HepG2 (cell line): ENCODE data around the gene SLCO4A1. TPM values are rescaled to one million over a fixed set of nuclear protein-coding genes. Genes with fewer than 3 reads are reported as not detected.
A peak's percentile ranks its signal among the peaks of the same experiment; 100 is the strongest.

Experiments
- DRAP1 ChIP-seq: IDR thresholded peaks from 2 replicates; pipeline ENCODE4 v1.6.1; 2016; ENCODE audit warnings: missing genetic modification reagents, missing compliant biosample characterization
- JUND ChIP-seq: sonication (generic); formaldehyde crosslinking; IDR thresholded peaks from 2 replicates; pipeline ENCODE4 v1.8.0; 2022; ENCODE audit warnings: mild to moderate bottlenecking, missing genetic modification reagents
- KIAA2018 ChIP-seq: sonication (generic); formaldehyde crosslinking; IDR thresholded peaks from 2 replicates; pipeline ENCODE4 v1.5.0; 2020; ENCODE audit warnings: mild to moderate bottlenecking, missing genetic modification reagents, borderline replicate concordance
- KLF15 ChIP-seq: sonication (generic); formaldehyde crosslinking; IDR thresholded peaks from 2 replicates; pipeline ENCODE4 v1.8.1; 2023; ENCODE audit warnings: borderline replicate concordance, mild to moderate bottlenecking, inconsistent platforms, missing genetic modification reagents, mixed read lengths
- MAFF ChIP-seq: IDR thresholded peaks from 2 replicates; pipeline ENCODE4 v1.6.1; 2011; ENCODE audit warnings: low read depth, low read length, improper control_type of control experiment
- MEIS1 ChIP-seq: sonication (generic); formaldehyde crosslinking; IDR thresholded peaks from 2 replicates; pipeline ENCODE4 v1.9.0; 2021; ENCODE audit warnings: mild to moderate bottlenecking, missing genetic modification reagents, moderate library complexity, borderline replicate concordance
- MTERF4 ChIP-seq: sonication (generic); formaldehyde crosslinking; IDR thresholded peaks from 2 replicates; pipeline ENCODE4 v1.8.0; 2023; ENCODE audit warnings: mild to moderate bottlenecking, missing genetic modification reagents
- MXD3 ChIP-seq: IDR thresholded peaks from 2 replicates; pipeline ENCODE4 v1.6.1; 2016; ENCODE audit warnings: mild to moderate bottlenecking, missing biosample characterization, missing genetic modification reagents
- RCOR2 ChIP-seq: IDR thresholded peaks from 2 replicates; pipeline ENCODE4 v1.6.1; 2016; ENCODE audit warnings: missing biosample characterization, missing genetic modification reagents
- ZNF256 ChIP-seq: sonication (generic); formaldehyde crosslinking; conservative IDR thresholded peaks from 2 replicates; pipeline ENCODE4 v1.4.0; 2020; ENCODE audit warnings: missing genetic modification reagents
- ZNF703 ChIP-seq: sonication (generic); formaldehyde crosslinking; IDR thresholded peaks from 2 replicates; pipeline ENCODE4 v1.5.1; 2020; ENCODE audit warnings: missing genetic modification reagents, mild to moderate bottlenecking, moderate library complexity, borderline replicate concordance
- ZNF766 ChIP-seq: sonication (generic); formaldehyde crosslinking; IDR thresholded peaks from 2 replicates; pipeline ENCODE4 v1.5.0; 2020; ENCODE audit warnings: missing genetic modification reagents, borderline replicate concordance
- ZNF841 ChIP-seq: sonication (generic); formaldehyde crosslinking; IDR thresholded peaks from 2 replicates; pipeline ENCODE4 v1.8.1; 2023; ENCODE audit warnings: missing genetic modification reagents, borderline replicate concordance
- polyA plus RNA-seq, 8 experiments: library from polyadenylated mRNA; depleted of rRNA in 3 of 8; stranded (reverse) in 7 of 8; unstranded in 1 of 8; fragments of >200 nt; fragmentation: Illumina TruSeq in 4 of 8; extraction: Trizol in 4 of 8; gene quantifications; 2 replicates each; pipeline versions ENCODE4 v1.2.1 to v1.2.3, GENCODE V29; 2011 to 2016; ENCODE audit warnings: low read depth in 4 of 8, missing spikeins in 1 of 8, mixed read lengths in 1 of 8; ENCODE audit not compliant: insufficient read depth in 1 of 8
- total RNA-seq, 5 experiments: library from RNA; depleted of rRNA; stranded (reverse); fragments of >200 nt; fragmentation: Illumina TruSeq; extraction: Trizol; gene quantifications; 2 replicates each; pipeline ENCODE4 v1.2.3, GENCODE V29; 2016; ENCODE audit warnings: low read depth in 1 of 5
- TF ChIP-seq, protein P1 (sequence below), 2 experiments: IDR thresholded peaks; 2 replicates each; pipeline ENCODE4 v1.6.1; 2011 to 2012; ENCODE audit warnings: low read length in 2 of 2, borderline replicate concordance in 1 of 2, low read depth in 1 of 2, mild to moderate bottlenecking in 1 of 2, moderate library complexity in 1 of 2

The SLCO4A1 gene
- total and polyA plus RNA-seq, 2 of the 13 experiments (the other 11 are each of a cell fraction or from before 2014, with no cell fraction given): 55.5 to 112 TPM

DNA sequence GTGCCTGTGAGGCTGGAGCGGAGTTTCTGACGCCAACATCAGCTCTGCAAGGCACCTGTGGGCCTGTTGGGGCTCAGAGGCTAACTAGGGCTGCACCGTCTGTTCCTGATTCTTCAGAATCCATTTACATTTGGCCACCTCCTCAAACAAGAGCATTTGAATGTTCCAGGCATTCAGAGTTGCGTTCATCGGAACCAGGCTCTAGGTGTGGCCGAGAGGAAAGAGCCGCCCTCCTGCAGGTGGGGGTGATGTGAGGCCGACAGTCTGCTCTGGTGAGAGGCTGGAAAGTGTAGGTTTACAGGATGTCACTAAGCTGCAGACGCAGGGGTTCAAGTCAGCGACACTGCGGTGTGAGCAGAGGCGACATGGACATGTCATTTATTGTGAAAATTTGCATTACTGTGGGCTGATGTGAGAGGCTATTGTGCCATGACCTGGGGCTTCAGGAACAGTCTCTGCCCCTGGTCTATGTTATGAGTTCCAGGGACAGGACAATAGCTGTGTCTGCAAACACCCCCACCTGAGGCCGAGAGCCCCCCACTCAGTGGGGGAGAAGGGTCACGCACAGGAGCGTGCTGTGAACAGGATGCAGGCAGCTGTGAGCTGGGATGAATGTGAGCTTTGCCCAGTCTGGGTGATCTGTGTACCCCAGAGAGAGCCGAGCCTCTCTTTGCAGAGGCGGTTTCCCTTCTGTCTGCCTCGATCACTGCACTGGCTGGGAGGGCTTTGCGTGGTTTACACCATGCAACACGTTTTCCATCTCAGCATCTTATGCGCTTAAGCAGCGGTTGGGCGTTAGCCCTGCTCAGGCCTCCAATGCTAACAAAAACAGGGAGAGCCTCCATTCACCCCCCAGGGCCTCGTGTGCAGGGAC, 21.1 kb downstream of the SLCO4A1 start (continued):
- no peak for TF ChIP-seq KLF15 (CRISPR knock-in tag)
- TF ChIP-seq MEIS1 (CRISPR knock-in tag): 0 out of 2 replicates have a peak, but pooled peaks have one; percentile 75
- TF ChIP-seq RCOR2 (CRISPR knock-in tag): peak; percentile 66; the same call in 1 of the 2 replicates
- TF ChIP-seq ZNF766 (CRISPR knock-in tag): no peak; the same call in 1 of the 2 replicates
- TF ChIP-seq ZNF841 (CRISPR knock-in tag): no peak
- TF ChIP-seq KIAA2018 (CRISPR knock-in tag): no peak
- no peak for TF ChIP-seq MXD3
- TF ChIP-seq ZNF703 (CRISPR knock-in tag): no peak
- 0 out of 2 replicates have a peak, but pooled peaks have one; percentile 27 for TF ChIP-seq DRAP1 (CRISPR knock-in tag)
- no peak for TF ChIP-seq MAFF
- TF ChIP-seq JUND (CRISPR knock-in tag): no peak
- TF ChIP-seq, protein P1, sequence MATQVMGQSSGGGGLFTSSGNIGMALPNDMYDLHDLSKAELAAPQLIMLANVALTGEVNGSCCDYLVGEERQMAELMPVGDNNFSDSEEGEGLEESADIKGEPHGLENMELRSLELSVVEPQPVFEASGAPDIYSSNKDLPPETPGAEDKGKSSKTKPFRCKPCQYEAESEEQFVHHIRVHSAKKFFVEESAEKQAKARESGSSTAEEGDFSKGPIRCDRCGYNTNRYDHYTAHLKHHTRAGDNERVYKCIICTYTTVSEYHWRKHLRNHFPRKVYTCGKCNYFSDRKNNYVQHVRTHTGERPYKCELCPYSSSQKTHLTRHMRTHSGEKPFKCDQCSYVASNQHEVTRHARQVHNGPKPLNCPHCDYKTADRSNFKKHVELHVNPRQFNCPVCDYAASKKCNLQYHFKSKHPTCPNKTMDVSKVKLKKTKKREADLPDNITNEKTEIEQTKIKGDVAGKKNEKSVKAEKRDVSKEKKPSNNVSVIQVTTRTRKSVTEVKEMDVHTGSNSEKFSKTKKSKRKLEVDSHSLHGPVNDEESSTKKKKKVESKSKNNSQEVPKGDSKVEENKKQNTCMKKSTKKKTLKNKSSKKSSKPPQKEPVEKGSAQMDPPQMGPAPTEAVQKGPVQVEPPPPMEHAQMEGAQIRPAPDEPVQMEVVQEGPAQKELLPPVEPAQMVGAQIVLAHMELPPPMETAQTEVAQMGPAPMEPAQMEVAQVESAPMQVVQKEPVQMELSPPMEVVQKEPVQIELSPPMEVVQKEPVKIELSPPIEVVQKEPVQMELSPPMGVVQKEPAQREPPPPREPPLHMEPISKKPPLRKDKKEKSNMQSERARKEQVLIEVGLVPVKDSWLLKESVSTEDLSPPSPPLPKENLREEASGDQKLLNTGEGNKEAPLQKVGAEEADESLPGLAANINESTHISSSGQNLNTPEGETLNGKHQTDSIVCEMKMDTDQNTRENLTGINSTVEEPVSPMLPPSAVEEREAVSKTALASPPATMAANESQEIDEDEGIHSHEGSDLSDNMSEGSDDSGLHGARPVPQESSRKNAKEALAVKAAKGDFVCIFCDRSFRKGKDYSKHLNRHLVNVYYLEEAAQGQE (IDR thresholded peaks at IDR 0.05; ENCODE audit: borderline replicate concordance in 1 of 2, low read depth in 1 of 2, low read length in 2 of 2): no peak
- no peak for TF ChIP-seq ZNF256 (CRISPR knock-in tag)
- no peak for TF ChIP-seq MTERF4 (CRISPR knock-in tag)
